NOMO-1 treated with dmso at 0.1 percent for 144 hours (cell line): Measurements from ENCODE around the gene RPS6KA2.
"Not testable (repeated sequence)": the region's sequence is repeated elsewhere in the genome, so short reads cannot be mapped to it uniquely, and the experiment has no call there.

Experiments used
- DNase-seq: peaks from one replicate; lab custom pipeline; 2025; ENCODE audit not compliant: unreplicated experiment; lab: John Stamatoyannopoulos, UW

RPS6KA2 gene

DNA sequence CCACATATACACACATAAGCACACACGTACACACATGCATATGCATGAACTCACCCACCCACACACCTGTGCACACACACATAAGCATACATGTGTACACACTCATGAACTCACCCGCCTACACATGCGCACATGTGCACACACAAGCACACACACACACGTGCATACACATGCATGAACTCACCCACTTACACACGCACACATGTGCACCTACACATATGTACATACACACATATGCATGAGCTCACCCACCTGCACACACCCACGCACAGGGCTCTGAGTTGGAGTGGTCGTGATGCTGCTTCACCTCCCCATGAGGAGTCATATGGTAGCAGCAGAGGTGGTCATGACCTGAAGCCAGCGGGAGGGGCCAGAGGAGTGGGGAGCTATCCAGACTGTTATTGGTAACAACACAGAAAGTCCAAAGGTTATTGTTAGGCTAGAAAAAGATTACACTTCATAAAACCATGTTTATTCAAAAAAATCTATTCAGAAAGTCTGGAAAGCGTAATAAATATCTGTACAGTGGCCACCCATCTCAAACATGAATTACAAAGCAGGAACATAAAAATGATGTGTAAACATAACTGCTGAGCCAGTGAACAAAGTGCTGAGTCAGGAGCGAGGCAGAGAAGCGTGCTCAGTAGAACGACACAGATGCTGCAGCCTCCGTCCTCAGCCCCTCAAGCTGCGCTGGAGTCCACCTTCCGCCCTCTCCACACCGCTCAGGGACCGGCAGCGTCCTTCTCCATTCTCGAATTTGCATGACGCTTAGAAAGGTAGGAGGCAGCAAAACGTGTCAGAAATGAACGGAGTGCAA, 217.9 kb downstream of the RPS6KA2 start:
- DNase-seq = no peak

DNA sequence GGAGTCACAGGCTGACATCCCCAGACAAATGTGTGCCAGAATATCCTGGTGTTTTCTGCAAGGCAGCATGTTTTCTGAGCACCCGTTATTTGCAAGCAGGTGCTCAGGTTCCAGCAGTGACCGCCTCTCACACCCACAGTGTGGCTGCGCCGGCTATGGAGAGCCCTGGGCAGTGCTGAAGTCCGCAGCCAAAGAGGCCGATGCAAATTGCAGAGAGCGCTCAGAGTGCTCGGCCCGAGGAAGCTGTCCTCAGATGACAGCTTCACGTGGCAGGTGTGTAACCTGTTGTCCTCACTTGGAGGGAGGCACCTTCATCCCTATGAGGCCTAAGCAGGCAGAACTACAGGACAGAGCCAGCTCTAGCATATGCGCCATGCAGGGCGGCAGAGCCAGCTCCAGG, 220.9 kb downstream of the RPS6KA2 start:
- DNase-seq = no peak

DNA sequence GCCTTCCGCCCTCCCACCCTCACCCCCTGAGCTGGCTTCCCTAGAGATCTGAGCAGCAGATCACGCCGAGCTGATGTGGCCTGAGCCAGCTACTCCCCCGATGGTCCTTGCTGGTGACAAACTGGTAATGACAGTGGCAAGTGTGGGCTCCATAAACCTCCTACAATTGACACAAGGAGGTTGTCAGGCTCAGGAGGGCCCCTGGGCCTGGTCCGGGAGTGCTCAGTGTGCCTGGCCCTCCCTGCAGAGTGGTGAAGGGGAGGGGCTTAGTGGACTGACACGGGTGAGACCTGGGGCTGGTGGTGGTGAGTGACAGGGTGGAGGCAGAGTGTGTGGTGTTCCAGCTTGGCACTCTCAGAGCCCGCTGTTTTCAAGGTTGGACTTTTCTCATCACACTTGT, 221.7 kb downstream of the RPS6KA2 start:
- no peak for DNase-seq

- DNase-seq = no peak
Observed at GRCh38 chr6:166402582-166403277, 224.3 kb downstream of the RPS6KA2 start.

DNA sequence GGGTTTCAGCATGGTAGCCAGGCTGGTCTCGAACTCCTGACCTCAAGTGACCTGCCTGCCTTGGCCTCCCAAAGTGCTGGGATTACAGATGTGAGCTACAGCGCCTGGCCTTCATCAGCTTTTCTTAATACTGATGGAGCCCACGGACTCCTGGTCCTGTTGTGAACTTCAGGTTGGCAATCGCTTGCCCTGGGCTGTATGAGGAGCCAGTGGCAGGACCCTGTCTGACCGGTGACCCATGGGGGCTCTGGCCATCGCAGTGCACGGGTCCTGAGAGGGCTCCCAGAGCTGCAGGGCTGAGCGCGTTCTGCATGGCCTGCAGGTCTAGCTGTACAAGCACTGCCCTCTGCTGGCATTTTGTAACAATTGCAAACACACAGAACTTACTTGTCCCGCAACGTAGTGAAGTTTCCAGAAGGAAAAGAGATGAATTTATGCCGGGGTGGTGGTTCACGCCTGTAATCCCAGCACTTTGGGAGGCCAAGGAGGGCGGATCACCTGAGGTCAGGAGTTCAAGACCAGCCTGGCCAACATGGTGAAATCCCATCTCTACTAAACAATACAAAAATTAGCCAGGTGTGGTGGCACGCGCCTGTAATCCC, 226.3 kb downstream of the RPS6KA2 start:
- DNase-seq = peak; percentile 21

GRCh38 chr6:166400181-166400580, 226.9 kb downstream of the RPS6KA2 start:
- no peak for DNase-seq

DNA sequence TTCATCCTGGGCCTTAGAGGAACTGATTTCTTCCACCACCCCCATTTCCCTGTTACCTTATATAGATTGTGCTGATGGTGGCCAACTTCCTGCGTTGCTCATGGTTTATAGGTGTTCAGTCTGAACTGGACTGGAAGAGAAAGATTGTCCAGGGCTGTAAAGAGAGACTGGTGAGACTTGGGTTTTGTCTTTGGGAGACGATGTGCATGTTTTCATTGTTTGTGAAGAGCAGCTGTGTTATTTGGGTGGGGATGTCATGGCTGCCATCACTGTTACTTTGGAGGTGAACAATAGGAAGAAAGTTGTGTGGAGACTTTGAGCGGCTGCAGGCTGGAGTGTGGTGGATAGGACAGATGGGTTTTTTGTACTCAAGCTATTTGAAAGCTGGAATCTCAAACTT, 228.7 kb downstream of the RPS6KA2 start:
- no peak for DNase-seq

- no peak for DNase-seq
Observed at GRCh38 chr6:166397849-166398248, 229.2 kb downstream of the RPS6KA2 start.

GRCh38 chr6:166395778-166396177, 231.3 kb downstream of the RPS6KA2 start:
- no peak for DNase-seq

DNA sequence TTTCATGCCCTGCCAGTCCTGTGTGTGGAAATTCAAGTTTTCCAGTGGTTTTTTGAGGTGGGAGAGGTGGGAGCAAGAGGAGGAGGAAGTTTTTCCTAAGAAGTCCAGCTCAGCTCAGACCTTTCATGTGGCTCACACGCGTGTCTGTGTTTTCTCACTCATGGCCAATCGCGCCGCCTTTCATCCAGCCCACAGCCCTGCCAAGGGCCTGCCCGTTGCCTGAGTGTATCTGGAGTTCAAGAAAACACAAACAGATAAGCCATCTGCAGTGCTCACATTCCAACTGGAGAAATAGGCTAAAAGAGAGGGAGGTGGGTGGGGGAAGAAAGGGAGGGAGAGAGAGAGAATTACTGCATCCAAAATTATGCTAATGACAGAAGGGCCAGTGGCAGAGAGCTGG, 231.7 kb downstream of the RPS6KA2 start:
- DNase-seq = no peak

DNA sequence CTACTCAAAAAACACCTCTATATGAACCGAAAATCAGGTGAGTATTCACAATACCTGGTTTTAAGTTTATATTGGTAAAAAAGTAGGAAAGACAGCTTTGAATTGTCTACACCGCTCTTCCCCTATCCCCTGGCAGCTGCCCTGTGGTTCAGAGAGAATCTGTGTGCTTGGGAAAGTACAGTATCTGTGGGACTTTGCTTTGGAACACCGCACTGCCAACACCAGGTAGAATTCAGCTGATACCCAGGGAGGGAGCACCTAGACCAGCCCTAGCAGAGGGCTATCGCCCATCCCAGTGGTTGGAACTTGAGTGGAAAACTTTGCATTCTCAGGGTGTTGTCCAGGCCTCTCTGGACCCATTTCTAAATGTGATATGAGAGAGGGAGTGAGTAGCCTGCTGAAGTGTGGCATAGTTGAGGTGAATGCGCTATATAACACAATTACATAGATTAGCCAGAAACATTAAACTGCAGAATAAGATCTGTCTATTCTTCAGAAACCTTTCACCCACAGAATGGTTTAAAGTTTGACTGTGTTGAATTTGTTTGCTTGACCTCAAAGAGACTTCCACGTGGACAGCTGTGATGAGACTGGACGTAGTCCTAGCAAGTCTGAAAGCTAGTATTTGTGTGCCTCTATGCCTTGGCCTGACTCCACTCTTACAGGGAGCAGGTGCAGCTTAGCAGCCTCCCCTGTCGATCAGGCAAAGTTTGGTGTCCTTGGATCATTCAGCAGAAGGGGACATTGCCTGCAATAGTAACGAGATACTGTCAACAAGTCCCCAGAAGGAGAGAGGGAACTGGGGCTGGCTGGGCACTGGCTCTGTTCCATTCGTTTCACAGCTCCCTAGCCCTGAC, 232.8 kb downstream of the RPS6KA2 start:
- no peak for DNase-seq

DNA sequence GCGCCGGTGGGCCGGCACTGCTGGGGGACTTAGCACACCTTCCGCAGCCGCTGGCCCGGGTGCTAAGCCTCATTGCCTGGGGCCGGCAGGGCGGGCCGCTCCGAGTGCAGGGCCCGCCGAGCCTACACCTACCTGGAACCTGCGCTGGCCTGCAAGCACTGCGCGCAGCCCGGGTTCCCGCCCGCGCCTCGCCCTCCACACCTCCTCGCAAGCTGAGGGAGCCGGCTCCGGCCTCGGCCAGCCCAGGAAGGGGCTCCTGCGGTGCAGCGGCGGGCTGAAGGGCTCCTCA, 233.6 kb downstream of the RPS6KA2 start:
- no peak for DNase-seq

GRCh38 chr6:166392755-166393534, 234.1 kb downstream of the RPS6KA2 start:
- DNase-seq = not testable (repeated sequence)

- no peak for DNase-seq
Observed at GRCh38 chr6:166389119-166389518, 237.9 kb downstream of the RPS6KA2 start.

DNA sequence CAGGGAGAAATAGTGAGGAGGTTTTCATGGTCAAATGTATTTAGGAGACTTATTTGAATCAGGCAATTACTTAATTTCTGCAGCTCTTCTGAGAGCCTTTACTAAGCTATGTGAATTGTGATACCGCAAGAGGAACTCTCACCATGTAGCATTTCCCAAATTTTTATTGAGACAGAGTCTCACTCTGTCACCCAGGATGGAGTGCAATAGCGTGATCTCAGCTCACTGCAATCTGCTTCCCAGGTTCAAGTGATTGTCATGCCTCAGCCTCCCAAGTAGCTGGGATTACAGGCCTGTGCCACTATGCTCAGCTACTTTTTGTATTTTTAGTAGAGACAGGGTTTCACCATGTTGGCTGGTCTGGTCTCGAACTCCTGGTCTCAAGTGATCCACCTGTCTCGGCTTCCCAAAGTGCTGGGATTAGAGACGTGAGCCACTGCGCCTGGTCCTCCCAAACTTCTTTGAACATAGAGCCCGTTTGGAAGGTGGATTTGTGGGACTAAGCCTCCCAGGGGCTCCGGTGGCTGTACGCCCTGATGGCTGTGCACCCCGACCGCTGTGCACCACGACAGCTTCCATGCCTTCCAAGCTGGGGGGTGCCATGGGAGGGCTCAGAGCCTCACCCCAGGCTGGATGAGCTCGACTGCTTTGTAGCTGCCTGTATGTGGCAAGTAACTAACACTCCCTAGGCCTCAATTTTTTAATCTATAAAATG, 238.6 kb downstream of the RPS6KA2 start:
- DNase-seq = no peak

DNA sequence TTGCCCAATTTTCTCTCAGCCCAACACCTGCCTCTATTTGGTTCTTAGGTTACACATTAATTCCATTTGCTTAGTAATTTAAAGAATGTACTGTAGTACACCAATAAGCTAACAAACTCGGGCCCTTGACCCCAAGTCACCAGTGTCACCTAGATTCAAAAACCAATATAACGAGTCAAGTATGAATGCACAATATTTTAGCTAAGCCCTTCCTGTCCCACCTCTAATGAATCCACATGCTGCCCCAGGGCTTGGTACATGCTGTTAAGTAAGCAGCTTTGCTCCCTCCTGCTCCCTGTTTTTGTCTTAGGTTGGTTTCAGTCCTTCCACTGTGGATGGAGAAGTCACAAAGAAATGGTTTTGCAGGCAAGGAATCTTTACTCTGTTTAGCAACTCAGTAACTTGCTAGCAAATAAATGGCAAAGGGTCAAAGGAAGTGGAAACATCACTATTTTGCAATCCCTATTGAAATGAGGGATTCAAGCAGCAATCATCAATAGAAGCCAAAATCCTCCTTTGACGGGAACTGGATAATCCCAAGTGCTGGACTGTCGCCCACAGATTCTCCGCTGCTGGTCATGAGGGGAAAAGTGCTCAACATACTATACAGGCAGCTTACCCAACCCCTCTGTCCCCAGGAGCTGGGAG, 239.3 kb downstream of the RPS6KA2 start:
- no peak for DNase-seq

DNA sequence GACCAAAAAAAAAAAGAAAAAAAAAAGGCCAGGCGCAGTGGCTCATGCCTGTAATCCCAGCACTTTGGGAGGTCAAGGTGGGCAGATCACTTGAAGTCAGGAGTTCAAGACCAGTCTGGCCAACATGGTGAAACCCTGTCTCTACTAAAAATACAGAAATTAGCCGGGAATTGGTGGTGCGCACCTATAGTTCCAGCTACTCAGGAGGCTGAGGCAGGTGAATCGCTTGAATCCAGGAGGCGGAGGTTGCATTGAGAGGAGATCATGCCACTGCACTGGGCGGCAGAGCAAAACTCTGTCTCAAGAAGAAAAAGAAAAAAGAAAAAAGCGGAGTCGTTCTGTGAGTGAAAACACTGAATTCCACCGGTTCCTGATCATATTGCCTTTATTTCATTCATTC, 240.0 kb downstream of the RPS6KA2 start:
- DNase-seq = not testable (repeated sequence)

DNA sequence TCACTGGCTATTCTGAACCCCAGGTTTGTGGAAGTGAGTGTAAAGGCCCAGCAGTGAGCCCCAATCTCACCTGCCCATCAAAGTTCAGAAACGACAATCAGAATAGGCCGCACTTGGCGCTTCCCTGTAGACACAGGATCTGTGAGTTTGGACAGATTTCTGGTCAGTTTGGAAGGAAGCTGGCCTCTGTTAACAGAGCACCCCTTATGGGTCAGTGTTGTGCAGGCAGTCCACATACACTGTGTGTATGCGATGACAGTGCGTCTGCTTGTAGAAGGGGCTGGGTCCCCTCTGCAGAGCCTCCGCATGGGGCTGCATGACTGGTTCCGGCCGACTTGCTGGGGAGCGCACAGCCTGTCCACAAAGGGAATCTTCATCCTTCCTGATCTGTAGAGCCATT, 240.9 kb downstream of the RPS6KA2 start:
- DNase-seq = no peak

- not testable (repeated sequence) for DNase-seq
Observed at GRCh38 chr6:166383802-166384363, 243.2 kb downstream of the RPS6KA2 start.
